ENCODE results near the gene TOP3B. TPM values are rescaled to one million over a fixed set of nuclear protein-coding genes. Genes with fewer than 3 reads are reported as not detected.

TOP3B gene
- total RNA-seq, 4 donors from 2014 or later, result 28.2 to 113 (median 35.1) TPM

DNA sequence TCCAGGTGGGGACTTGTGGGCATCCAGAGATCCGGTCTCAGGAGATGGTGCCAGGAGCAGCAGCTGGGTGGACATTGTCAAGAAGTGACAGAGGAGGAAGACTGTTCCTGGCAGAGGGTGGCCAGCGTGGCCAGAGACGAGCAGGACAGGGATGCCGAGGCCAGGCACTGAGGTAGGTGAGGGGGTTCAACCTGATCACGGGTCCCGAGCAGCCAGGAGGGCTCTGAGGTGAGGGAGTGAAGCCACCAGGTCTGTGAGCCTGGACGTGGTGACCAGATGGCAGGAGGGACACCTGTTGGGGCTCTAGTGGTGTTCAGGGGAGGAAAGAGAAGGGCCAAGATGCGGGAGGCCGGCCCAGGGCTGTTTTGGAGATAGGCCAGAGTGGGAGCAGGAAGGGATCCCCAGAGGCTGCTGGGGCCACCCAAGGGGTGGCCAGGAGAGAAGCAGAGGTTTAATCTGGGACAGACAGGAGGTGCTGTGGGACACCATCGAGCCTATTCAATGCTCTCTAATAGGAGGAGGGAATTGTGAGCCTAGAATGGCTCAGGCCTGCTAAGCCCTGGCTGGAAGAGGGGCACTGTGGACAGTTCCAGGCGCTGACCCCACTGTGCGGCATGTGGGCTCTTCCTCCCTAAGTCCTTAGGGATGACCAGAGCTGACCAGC is 36.2 kb downstream of the TOP3B start:
- TF ChIP-seq EP300 (IDR thresholded peaks at IDR 0.05) (no peak), POLR2A (IDR thresholded peaks at IDR 0.05) (no peak), POLR2AphosphoS5 (IDR thresholded peaks at IDR 0.05) (no peak)
- TF ChIP-seq, protein P1, sequence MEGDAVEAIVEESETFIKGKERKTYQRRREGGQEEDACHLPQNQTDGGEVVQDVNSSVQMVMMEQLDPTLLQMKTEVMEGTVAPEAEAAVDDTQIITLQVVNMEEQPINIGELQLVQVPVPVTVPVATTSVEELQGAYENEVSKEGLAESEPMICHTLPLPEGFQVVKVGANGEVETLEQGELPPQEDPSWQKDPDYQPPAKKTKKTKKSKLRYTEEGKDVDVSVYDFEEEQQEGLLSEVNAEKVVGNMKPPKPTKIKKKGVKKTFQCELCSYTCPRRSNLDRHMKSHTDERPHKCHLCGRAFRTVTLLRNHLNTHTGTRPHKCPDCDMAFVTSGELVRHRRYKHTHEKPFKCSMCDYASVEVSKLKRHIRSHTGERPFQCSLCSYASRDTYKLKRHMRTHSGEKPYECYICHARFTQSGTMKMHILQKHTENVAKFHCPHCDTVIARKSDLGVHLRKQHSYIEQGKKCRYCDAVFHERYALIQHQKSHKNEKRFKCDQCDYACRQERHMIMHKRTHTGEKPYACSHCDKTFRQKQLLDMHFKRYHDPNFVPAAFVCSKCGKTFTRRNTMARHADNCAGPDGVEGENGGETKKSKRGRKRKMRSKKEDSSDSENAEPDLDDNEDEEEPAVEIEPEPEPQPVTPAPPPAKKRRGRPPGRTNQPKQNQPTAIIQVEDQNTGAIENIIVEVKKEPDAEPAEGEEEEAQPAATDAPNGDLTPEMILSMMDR (IDR thresholded peaks at IDR 0.05), result no peak

DNA sequence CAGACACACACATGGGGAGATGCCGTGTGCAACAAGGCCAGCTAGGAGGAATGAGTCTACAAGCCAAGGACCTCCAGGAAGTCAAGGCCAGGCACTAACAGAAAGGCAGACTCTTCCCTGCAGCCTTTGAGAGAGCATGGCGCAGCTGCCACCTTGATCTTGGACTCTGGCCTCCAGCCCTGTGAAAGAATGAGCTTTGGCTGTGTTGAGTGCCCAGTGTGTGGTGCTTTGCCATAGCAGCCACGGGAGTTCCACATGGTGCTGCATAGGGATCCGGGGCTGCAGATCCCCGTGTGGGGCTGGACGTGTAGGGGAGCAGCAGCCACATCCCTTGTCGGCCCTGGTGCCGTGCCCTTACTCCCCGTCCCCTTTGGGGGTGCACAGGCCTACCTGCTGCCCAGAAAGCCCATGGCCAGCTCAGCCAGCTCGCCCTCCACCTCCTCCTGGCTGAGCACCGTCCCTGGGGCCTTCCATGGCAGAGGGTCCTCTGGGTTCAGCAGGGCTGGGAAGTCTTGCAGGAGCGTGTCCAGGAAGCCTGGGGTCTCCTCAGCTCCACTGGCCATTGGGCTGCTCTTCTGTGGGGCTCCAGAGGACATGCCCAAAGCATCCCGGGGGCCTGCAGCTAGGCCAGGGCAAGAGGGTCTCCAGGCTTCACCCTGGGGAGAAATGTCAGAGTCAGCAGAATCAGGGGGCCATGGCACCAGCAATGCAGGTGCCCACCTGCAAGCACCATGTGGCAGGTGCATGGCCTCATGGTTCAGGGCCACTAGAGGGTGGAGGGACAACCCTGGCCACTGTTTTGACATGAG is 36.9 kb downstream of the TOP3B start:
- Histone ChIP-seq H3K36me3 (peaks cover 22% of the 10 kb centered on the region), H3K27ac (peak overlapping the region; percentile 76), H3K9me3 (no peaks in the 10 kb centered on the region), H3K4me3 (no peak overlapping the region), H3K4me1 (peaks cover 77% of the 10 kb centered on the region), H3K27me3 (no peaks in the 10 kb centered on the region)
- 93% methylated on average over 10 of the region's 13 CpGs for WGBS
- no peak for DNase-seq (ENCODE audit: low spot score in 2 of 2)
- no peak for TF ChIP-seq EP300 (IDR thresholded peaks at IDR 0.05)
- TF ChIP-seq POLR2AphosphoS5 (IDR thresholded peaks at IDR 0.05), result no peak
- no peak for TF ChIP-seq POLR2A (IDR thresholded peaks at IDR 0.05)
- TF ChIP-seq, protein P1 (IDR thresholded peaks at IDR 0.05), result no peak

More for the DNA sequence above, 36.2 kb downstream of the TOP3B start:
- Histone ChIP-seq H3K4me3 (no peak overlapping the region), H3K36me3 (peaks cover 22% of the 10 kb centered on the region), H3K27ac (peak overlapping the region; percentile 76), H3K4me1 (peaks cover 76% of the 10 kb centered on the region), H3K9me3 (no peaks in the 10 kb centered on the region), H3K27me3 (no peaks in the 10 kb centered on the region)
- no peak for DNase-seq (ENCODE audit: low spot score in 2 of 2)
- 88% methylated on average over 10 of the region's 12 CpGs for WGBS

DNA sequence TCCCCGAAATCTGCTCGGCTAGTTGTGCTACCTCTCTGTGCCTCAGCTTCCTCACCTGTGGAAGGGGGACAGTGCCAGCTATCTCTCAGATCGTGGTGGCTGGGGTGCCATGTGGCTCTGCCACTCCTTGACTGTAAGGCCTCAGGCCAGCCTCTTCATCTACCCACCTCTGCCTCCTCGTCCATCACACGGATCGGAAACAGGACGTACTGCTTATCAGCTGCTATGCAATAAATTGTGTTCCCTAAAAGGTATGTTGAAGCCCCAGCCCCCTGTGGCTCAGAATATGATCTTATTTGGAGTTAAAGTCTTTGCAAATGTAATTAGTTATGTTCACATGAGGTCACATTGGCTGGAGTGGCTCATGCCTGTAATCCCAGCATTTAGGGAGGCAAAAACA is 37.7 kb downstream of the TOP3B start:
- H3K4me3 ChIP-seq, result no peak overlapping the region
- 81% methylated on average over 7 of the region's 7 CpGs for WGBS
- no peak for DNase-seq (ENCODE audit: low spot score in 2 of 2)
- H3K36me3 ChIP-seq, result peaks cover 22% of the 10 kb centered on the region
- H3K27ac ChIP-seq, result peak overlapping the region; percentile 92
- peaks cover 78% of the 10 kb centered on the region for H3K4me1 ChIP-seq
- TF ChIP-seq EP300 (IDR thresholded peaks at IDR 0.05), result no peak
- TF ChIP-seq POLR2A (IDR thresholded peaks at IDR 0.05), result no peak
- TF ChIP-seq, protein P1 (IDR thresholded peaks at IDR 0.05), result no peak
- no peak for TF ChIP-seq POLR2AphosphoS5 (IDR thresholded peaks at IDR 0.05)
- no peaks in the 10 kb centered on the region for H3K27me3 ChIP-seq
- H3K9me3 ChIP-seq, result no peaks in the 10 kb centered on the region

DNA sequence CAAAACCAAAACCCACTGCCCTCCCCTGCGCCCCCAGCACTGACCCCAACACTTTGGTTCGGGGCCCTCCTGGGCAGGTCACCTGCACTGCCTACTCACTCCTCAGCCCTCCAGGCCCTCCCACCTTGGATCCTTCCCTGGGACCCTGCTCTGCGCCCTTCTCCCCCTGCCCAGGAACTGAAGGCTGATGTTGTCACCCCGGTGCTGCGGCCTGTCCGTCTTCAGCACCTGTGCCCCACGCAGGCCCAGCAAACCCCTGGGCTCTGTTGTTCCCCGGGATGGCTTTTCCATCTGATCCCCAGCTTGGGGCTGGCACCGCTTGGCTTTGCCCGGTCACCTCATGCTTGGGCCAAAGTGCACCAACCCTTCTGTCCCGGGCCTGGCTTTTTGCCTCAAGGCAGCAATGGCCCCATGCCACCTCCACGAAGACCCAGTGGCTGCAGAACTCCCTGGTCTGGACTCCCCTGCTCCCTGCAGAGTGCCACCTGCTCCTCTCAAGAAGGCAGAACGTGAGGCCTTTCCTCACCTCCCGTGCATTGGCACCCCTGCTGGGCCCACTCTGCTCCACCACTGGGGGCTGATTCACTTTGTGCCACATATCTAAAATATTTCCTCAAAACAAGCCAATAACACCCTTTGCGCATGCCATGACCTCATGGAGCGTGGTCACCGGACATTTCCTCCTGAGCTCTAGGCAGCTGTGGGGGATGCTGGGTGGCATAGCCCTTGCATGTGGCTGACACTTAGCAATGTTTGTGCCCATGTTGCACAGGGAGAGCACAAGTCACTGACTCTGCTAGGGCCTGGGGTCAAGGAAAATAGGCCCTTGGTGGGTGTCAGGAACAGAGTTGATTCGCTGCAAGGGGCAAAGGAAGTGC is 38.8 kb downstream of the TOP3B start:
- Histone ChIP-seq H3K9me3 (no peaks in the 10 kb centered on the region), H3K36me3 (peaks cover 22% of the 10 kb centered on the region), H3K4me1 (peaks cover 81% of the 10 kb centered on the region), H3K27me3 (no peaks in the 10 kb centered on the region), H3K27ac (peak overlapping the region; percentile 92), H3K4me3 (no peak overlapping the region)
- no peak for TF ChIP-seq EP300 (IDR thresholded peaks at IDR 0.05)
- TF ChIP-seq POLR2AphosphoS5 (IDR thresholded peaks at IDR 0.05), result no peak
- TF ChIP-seq, protein P1 (IDR thresholded peaks at IDR 0.05), result no peak
- no peak for TF ChIP-seq POLR2A (IDR thresholded peaks at IDR 0.05)
- WGBS, result 92% methylated on average over 18 of the region's 18 CpGs
- DNase-seq (ENCODE audit: low spot score in 2 of 2), result no peak
